ENCODE data around the gene TNFSF12.

GRCh38 chr17:7561589-7562207 is 12.8 kb downstream of the TNFSF12 start, which contains the start of gene SENP3:
- peak; percentile 52 to 79 for TF ChIP-seq POLR2AphosphoS5 (IDR thresholded peaks at IDR 0.05; ENCODE audit: insufficient read depth in 1 of 2, low read depth in 1 of 2)
- TF ChIP-seq, protein P1, sequence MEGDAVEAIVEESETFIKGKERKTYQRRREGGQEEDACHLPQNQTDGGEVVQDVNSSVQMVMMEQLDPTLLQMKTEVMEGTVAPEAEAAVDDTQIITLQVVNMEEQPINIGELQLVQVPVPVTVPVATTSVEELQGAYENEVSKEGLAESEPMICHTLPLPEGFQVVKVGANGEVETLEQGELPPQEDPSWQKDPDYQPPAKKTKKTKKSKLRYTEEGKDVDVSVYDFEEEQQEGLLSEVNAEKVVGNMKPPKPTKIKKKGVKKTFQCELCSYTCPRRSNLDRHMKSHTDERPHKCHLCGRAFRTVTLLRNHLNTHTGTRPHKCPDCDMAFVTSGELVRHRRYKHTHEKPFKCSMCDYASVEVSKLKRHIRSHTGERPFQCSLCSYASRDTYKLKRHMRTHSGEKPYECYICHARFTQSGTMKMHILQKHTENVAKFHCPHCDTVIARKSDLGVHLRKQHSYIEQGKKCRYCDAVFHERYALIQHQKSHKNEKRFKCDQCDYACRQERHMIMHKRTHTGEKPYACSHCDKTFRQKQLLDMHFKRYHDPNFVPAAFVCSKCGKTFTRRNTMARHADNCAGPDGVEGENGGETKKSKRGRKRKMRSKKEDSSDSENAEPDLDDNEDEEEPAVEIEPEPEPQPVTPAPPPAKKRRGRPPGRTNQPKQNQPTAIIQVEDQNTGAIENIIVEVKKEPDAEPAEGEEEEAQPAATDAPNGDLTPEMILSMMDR (IDR thresholded peaks at IDR 0.05) = no peak
- TF ChIP-seq POLR2A (IDR thresholded peaks at IDR 0.05) = peak in 1 of 2 donors; percentile 40
